Hepatocyte (in vitro differentiated cells): ENCODE results near the gene PNRC2.

Experiments used
- CTCF ChIP-seq: fragments of 200-600 bp; sonication (generic); IDR thresholded peaks from 2 replicates; pipeline ENCODE4 v1.5.1; 2016; ENCODE audit warnings: antibody characterized with exemption, mild to moderate bottlenecking; ENCODE audit not compliant: poor library complexity
- EZH2 ChIP-seq: fragments of 200-600 bp; sonication (generic); IDR thresholded peaks from 2 replicates; pipeline ENCODE4 v1.6.1; 2016; ENCODE audit warnings: antibody characterized with exemption, mild to moderate bottlenecking, borderline replicate concordance

GRCh38 chr1:23995431-23995837, 35.8 kb downstream of the PNRC2 start:
- TF ChIP-seq CTCF (no peak), EZH2 (no peak)
